GM23248 (cell line): ENCODE data around the gene FBXO48.

Source experiments
- EZH2 ChIP-seq: fragments of 200-600 bp; sonication (generic); IDR thresholded peaks from 2 replicates; pipeline ENCODE4 v1.6.1; 2018; ENCODE audit warnings: antibody characterized with exemption, mild to moderate bottlenecking; ENCODE audit not compliant: insufficient read depth, poor library complexity, severe bottlenecking
- EZH2phosphoT487 ChIP-seq: fragments of 200-600 bp; sonication (generic); IDR thresholded peaks from 2 replicates; pipeline ENCODE4 v1.6.1; 2018; ENCODE audit warnings: antibody characterized with exemption, moderate library complexity, mild to moderate bottlenecking, low read depth; ENCODE audit not compliant: insufficient read depth

DNA sequence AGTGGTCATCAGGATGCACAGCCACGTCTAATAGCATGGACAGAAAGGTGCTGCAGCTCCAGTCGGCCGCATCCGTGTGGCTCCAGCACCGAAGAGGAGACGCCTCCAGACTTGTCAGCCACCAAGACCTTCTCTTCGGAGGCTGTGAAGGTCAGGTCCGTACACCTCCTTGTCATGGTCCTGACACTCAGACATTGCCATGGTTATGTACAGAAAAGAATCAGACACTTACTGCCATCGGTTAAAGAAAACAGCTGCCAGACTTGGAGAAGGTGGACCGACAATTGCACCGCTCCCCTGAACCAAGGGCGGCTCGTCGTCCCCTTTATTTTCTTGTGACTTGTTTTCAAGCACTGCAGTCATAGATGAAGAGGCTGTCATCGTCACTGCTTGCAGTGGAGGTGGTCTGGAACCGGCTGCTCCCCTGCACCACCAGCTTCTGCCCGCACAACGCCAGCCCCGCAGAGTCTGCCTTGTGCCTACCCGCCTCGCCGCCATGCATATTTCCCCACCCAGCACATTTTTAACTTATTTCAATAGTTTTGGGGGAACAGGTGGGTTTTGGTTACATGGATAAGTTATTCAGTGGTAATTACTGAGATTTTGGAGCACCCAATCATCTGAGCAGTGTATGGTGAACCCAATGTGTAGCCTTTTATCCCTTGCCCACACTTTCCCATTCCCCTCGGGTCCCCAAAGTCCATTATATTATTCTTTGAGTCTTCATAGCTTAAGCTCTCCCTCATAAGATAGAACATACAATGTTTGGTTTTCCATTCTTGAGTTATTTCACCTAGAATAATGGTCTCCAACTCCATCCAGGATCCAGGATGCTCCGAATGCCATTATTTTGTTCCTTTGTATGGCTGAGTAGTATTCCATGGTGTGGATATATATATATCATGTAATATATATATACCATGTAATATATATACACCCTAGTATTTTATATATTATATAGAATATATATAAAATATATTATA lies 18.1 kb downstream of the FBXO48 start:
- no peak for TF ChIP-seq EZH2
- TF ChIP-seq EZH2phosphoT487, result no peak
